ENCODE measurements around the gene HAPLN2. TPM values are rescaled to one million over a fixed set of nuclear protein-coding genes. Genes with fewer than 3 reads are reported as not detected.
A peak's percentile ranks its signal among the peaks of the same experiment; 100 is the strongest.

The HAPLN2 gene
- total and polyA plus RNA-seq, 2 of the 4 experiments (the other 2 are of a cell fraction): not detected

DNA sequence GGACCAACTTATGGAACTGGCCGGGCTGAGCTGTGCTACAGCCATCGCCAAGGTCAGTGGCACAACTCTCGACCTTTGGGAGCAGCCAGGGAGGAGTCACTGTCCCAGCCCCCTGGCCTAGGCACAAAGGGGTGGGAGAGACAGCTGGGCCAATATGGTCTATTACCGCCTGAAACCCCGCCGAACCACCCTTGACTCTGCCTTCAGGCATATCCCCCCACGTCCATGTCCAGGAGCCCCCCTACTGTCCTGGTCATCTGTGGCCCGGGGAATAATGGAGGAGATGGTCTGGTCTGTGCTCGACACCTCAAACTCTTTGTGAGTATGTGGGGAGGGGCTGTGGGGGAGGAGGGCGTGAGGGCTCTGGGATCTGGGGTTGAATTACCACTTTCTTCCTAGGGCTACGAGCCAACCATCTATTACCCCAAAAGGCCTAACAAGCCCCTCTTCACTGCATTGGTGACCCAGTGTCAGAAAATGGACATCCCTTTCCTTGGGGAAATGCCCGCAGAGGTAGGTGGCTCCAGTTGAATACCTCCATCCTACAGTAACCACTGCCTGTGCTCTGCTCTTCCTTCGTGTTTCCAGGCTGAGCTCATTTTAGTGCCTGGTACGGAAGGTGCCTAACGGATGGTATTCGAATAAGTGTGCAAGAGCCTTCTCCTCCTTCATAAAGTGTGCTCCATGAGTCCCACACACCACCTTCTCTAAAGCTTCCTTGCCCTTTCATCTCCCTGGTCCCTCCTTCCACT, 26.9 kb upstream of the HAPLN2 start (continued):
- TF ChIP-seq RFX5 (IDR thresholded peaks at IDR 0.05; ENCODE audit: low read depth, low read length) (no peak), CHD1 (IDR thresholded peaks at IDR 0.05; ENCODE audit: low read depth, low read length) (no peak)

DNA sequence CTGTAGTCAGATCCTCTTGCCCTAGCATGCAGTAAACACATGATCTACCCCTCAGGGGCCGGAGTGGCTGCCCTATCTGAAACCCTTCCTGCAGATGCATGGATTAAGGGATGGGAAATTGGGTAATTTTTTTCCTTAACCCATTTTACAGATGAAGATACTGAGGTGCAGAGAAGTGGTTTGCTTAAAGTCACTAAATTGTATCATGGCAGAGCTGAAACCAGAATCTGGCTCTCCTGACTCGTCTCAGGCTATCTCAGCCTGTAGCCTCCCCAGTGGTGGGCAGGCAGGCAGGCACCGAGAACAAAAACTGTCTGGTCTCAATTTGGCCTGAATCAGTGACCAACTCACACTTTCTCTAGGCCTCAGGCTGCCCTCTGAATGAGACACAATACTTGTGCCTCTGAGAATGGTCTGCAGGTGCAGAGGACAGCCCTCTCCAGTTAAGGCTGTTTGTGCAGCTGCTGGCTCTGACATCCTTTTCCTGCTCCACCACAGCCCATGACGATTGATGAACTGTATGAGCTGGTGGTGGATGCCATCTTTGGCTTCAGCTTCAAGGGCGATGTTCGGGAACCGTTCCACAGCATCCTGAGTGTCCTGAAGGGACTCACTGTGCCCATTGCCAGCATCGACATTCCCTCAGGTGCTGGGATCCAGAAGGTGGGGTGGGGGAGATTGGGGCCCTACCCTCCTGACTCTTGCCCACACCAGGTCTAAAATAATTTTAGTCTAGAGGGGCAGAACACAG, 26.1 kb upstream of the HAPLN2 start:
- H4K91ac ChIP-seq (ENCODE audit: insufficient read depth, low read depth, low read length): no peak overlapping the region; the same call in 1 of the 2 replicates
- no peak overlapping the region for H3K18ac ChIP-seq (ENCODE audit: low read depth, low read length)
- H4K20me1 ChIP-seq (ENCODE audit: insufficient read depth, low read length): no peaks in the 10 kb centered on the region
- H3K14ac ChIP-seq (replicated peaks; ENCODE audit: low read depth, low read length): no peak overlapping the region
- H3K4me1 ChIP-seq (ENCODE audit: control insufficient read depth, insufficient read depth, low read length): peaks cover 3% of the 10 kb centered on the region; the same call in 1 of the 2 replicates
- no peaks in the 10 kb centered on the region for H3K9me3 ChIP-seq (ENCODE audit: control insufficient read depth, insufficient read depth, low read length)
- peak overlapping the region in 1 of 2 experiments; percentile 79; a peak in 1 of 4 replicates for H4K8ac ChIP-seq (ENCODE audit: low read depth in 2 of 2, low read length in 2 of 2)
- no peak overlapping the region for H3K4me3 ChIP-seq (ENCODE audit: insufficient read depth, low read depth, low read length)
- H3K27ac ChIP-seq (ENCODE audit: insufficient read depth, low read length): no peak overlapping the region
- no peak overlapping the region for H2BK5ac ChIP-seq (ENCODE audit: low read depth, low read length, poor library complexity, severe bottlenecking)
- no peak overlapping the region for H2AFZ ChIP-seq (replicated peaks; ENCODE audit: low read length, poor library complexity)
- H2AK9ac ChIP-seq (replicated peaks; ENCODE audit: low read depth, low read length, poor library complexity): peak overlapping the region; percentile 33
- ATAC-seq (ENCODE audit: low read depth) (no peak), DNase-seq (no peak)
- POLR2A ChIA-PET (ENCODE audit: unreplicated experiment): no interaction called here
- no peak overlapping the region for H3K56ac ChIP-seq (ENCODE audit: extremely low read depth, insufficient read depth, low read length)
- no TSS peak for BruUV-seq (replicated peaks)
- no peak overlapping the region for H4K5ac ChIP-seq (ENCODE audit: low read depth, low read length)
- H3K9me1 ChIP-seq (ENCODE audit: insufficient read depth, low read length): peaks cover 10% of the 10 kb centered on the region
- WGBS, 2 experiments (ENCODE audit: extremely low coverage in 2 of 2, insufficient read length in 1 of 2): no CpG with 5 or more reads among the region's 8 CpGs
- peak overlapping the region; percentile 78; the same call in 1 of the 2 replicates for H3K23ac ChIP-seq (ENCODE audit: low read depth, low read length)
- peaks cover 11 to 37% of the 10 kb centered on the region in 2 experiments for H3K79me1 ChIP-seq (ENCODE audit: low read depth in 1 of 2, low read length in 2 of 2)
- dilution Hi-C loops (cut with HindIII; ENCODE audit: low sequenced_read_pairs, unreplicated experiment): no loop called here
- in situ Hi-C loops (cut with MboI; ENCODE audit: low sequenced_read_pairs): no loop called here
- TF ChIP-seq CEBPB (IDR thresholded peaks at IDR 0.05; ENCODE audit: low read depth, low read length) (no peak), POLR2A (IDR thresholded peaks at IDR 0.05; ENCODE audit: low read depth, low read length) (no peak)
- H3K9ac ChIP-seq (ENCODE audit: low read depth, low read length): no peak overlapping the region
- H2BK15ac ChIP-seq (ENCODE audit: low read depth, low read length): no peak overlapping the region
- no peak overlapping the region for H2BK20ac ChIP-seq (ENCODE audit: low read depth, low read length)
- peak overlapping the region; percentile 29; the same call in 1 of the 2 replicates for H2AK5ac ChIP-seq (ENCODE audit: low read depth, low read length)
- intact Hi-C loops (cut with micrococcal nuclease): loop anchor here (5.0 kb wide), 1 partner anchor 111 kb away; no protein-coding TSS in a partner anchor
- no peak overlapping the region for H2BK120ac ChIP-seq (ENCODE audit: low read depth, low read length)
- H3K27me3 ChIP-seq (ENCODE audit: control insufficient read depth, insufficient read depth, low read length): no peaks in the 10 kb centered on the region
- H3K36me3 ChIP-seq (ENCODE audit: control insufficient read depth, insufficient read depth, low read length): peaks cover 30% of the 10 kb centered on the region
- H3K4me2 ChIP-seq (ENCODE audit: low read depth, low read length): no peak overlapping the region
- CTCF ChIA-PET: no interaction called here
- no peak overlapping the region for H3K4ac ChIP-seq (ENCODE audit: low read depth, low read length)

Measured in IMR-90 (cell line).